ENCODE measurements around the gene PDLIM5. TPM values are rescaled to one million over a fixed set of nuclear protein-coding genes. Genes with fewer than 3 reads are reported as not detected.

The PDLIM5 gene
- total and polyA plus RNA-seq, 2 of the 8 experiments (the other 6 are each of a cell fraction or from before 2014, with no cell fraction given), result 37.3 to 62.1 TPM

- TF ChIP-seq CHD7 (IDR thresholded peaks at IDR 0.05; ENCODE audit: insufficient replicate concordance, low read length) (no peak), RBBP5 (IDR thresholded peaks at IDR 0.05; ENCODE audit: borderline replicate concordance, low read depth, low read length) (no peak), ATF2 (IDR thresholded peaks at IDR 0.05; ENCODE audit: low read length) (no peak), JUND (IDR thresholded peaks at IDR 0.05; ENCODE audit: low read length) (no peak), MAFK (IDR thresholded peaks at IDR 0.05; ENCODE audit: low read depth, low read length) (no peak), ATF3 (IDR thresholded peaks at IDR 0.05; ENCODE audit: insufficient read depth, low read depth, low read length) (no peak), KDM5A (IDR thresholded peaks at IDR 0.05; ENCODE audit: low read length) (no peak), EP300 (IDR thresholded peaks at IDR 0.05; ENCODE audit: borderline replicate concordance in 1 of 2, low read depth in 2 of 2, low read length in 2 of 2) (no peak), YY1 (IDR thresholded peaks at IDR 0.05; ENCODE audit: low read depth, low read length) (no peak)
Measured at GRCh38 chr4:94419956-94420355, 31.8 kb upstream of the PDLIM5 start (continued).

Data from H1 (cell line).